HG03097 (cell line): ENCODE measurements around the gene MRGPRD.

Experiments used
- ATAC-seq: cut with Tn5 transposase; IDR thresholded peaks from one replicate; pipeline ENCODE4 v1.9.1; 2021; ENCODE audit not compliant: unreplicated experiment, low FRiP score

MRGPRD gene

GRCh38 chr11:68950762-68951161 lies 30.0 kb downstream of the MRGPRD start:
- no peak for ATAC-seq

DNA sequence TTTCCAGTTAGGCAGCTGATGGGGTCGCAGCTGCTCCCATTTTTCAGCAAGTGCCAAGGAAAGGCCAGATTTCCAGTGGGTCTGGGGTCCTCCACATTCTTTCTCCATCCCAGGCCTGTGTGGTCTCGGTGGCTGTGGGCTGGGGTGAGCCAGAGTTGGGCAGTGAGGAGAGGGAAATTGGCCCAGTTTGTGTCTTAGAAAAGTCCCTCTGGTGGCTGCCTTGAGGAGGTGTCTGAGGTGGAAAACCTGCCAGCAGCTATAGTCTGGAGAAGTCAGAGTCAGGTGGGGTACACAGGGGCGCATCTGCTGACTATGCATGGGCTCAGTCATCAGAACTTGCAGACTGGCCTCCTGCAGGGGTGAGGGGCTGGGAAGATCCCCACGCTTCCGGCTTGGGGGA lies 30.5 kb downstream of the MRGPRD start:
- ATAC-seq = no peak

- no peak for ATAC-seq
Measured at GRCh38 chr11:68948935-68949334, 31.9 kb downstream of the MRGPRD start.

DNA sequence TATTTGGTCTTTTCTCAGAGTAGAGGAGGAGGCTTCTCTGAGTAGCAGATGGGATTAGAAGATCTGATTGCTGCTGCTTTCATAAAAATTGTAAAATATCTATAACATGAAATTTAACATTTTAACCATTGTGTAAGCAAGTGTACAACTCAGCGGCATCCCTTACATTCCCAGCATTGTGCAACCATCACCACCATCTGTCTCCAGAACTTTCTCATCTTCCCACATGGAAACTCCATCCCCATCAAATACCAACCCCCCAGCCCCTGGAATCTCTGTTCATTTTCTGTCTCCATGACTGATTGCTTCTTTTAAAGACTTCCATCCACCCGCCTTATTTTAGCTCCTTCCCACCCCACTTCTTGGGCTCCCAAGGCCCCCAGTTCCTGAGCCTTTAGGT lies 32.3 kb downstream of the MRGPRD start:
- ATAC-seq = no peak

DNA sequence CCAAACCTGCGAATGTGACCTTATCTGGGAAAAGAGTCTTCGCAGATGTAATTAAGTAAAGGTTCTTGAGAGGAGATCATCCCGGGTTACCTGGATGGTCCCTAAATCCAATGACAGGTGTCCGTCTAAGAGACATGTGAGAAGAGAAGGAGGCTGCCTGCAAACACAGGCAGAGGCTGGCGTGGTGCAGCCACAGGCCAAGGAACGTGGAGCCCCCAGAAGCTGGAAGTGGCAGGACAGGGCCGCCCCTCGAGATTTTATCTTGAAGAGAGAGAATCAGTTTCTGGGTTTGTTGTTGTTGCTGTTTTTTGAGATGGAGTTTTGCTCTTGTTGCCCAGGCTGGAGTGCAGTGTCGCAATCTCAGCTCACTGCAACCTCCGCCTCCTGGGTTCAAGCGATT lies 33.6 kb downstream of the MRGPRD start:
- no peak for ATAC-seq

- no peak for ATAC-seq
Measured at GRCh38 chr11:68946416-68947090, 34.2 kb downstream of the MRGPRD start.

DNA sequence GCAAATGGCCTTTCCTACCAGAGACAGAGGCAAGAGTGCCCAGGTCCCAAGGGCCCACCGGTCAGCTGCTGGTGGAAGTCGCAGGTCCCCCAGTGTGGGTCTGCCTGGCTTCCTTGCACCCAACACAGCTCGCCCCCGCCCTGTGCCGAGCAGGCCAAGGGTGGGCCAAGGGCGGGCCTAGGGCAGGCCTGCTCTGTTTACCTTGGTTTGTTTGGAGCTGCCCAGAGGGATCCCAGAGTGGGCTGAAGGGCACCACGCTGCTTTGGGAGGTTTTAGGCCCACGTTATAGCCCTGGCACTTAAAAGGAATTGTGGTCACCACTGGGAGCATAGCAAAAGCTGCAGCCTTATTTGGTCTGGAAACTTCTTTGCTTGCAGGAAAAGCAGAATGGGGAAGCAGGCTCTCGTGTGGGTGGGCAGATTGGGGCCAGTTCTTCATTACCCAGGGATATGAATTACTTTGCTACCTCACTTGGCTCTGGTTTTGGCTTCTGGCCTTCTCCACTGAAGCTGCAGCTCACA lies 38.0 kb downstream of the MRGPRD start:
- ATAC-seq = no peak

- no peak for ATAC-seq
Measured at GRCh38 chr11:68942095-68942620, 38.6 kb downstream of the MRGPRD start.

GRCh38 chr11:68941324-68942094 lies 39.3 kb downstream of the MRGPRD start:
- ATAC-seq = no peak

- ATAC-seq = no peak
Measured at GRCh38 chr11:68940651-68941323, 40.0 kb downstream of the MRGPRD start.

GRCh38 chr11:68939583-68940555 lies 40.9 kb downstream of the MRGPRD start:
- no peak for ATAC-seq

- no peak for ATAC-seq
Measured at GRCh38 chr11:68938816-68939582, 41.8 kb downstream of the MRGPRD start.

GRCh38 chr11:68938088-68938487 lies 42.7 kb downstream of the MRGPRD start:
- no peak for ATAC-seq

DNA sequence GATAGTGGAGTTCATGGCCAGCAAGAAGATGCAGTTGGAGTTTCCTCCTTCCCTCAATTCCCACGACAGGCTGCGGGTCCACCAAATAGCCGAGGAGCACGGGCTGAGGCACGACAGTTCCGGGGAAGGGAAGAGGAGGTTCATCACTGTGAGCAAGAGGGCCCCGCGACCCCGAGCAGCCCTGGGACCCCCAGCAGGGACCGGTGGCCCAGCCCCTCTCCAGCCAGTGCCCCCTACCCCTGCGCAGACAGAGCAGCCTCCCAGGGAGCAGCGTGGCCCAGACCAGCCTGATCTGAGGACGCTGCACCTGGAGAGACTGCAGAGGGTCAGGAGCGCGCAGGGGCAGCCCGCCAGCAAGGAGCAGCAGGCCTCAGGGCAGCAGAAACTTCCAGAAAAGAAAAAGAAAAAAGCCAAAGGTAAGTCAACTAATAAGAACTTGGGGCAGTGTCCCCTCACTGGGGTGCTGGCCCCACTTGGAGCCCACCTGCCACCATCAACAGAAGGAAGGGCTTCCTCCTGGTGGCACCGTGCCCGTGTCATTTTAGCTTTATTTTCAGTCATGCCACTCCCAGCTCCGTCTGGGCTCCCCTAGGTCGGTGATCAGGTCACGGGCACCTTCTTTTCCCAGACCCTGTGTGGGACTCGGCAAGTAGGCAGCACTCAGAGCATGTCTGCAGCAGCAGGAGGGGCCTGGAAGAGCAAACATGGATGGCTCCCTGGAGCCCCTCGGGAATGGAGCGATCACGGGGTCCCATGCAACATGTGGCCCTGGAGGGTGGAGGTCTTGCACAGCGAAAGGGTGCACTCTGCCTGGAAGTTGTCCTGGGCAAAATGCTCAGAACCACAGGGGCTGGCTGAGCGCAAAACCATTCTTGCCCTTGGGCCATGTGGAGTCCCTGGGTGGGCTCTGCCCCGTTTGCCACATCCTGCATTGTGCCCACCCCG lies 43.8 kb downstream of the MRGPRD start:
- no peak for ATAC-seq

DNA sequence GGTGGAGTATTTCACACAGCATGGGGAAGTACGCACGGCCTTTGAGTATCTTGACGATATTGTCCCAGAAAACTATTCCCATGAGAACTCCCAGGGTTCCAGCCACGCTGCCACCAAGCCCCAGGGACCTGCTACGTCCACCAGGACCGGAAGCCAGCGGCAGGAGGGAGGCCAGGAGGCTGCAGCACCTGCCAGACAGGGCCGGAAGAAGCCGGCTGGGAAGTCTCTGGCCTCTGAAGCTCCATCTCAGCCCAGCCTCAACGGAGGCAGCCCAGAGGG lies 44.5 kb downstream of the MRGPRD start:
- no peak for ATAC-seq

GRCh38 chr11:68935516-68936357 lies 45.0 kb downstream of the MRGPRD start:
- ATAC-seq = no peak

DNA sequence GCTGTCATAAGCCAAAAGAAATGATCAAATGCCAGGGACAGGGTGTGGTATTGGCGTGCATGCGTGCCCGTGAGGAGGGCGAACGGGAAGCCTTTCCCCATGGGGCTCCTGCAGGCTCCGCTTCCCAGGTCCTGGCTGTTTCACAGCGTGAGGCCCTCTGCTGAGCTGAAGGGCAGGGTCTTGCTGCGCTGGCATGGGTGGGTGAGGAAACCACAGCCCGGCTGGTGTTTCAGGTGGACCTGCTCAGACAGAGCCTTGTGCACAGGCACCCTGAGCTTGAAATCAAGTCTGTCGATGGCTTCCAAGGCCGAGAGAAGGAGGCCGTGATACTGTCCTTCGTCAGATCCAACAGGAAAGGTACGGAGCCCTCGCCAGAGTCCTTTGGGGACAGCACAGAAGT lies 45.7 kb downstream of the MRGPRD start:
- no peak for ATAC-seq

GRCh38 chr11:68934666-68935065 lies 46.1 kb downstream of the MRGPRD start:
- no peak for ATAC-seq
